Measurements from ENCODE around the gene VDAC1.

DNA sequence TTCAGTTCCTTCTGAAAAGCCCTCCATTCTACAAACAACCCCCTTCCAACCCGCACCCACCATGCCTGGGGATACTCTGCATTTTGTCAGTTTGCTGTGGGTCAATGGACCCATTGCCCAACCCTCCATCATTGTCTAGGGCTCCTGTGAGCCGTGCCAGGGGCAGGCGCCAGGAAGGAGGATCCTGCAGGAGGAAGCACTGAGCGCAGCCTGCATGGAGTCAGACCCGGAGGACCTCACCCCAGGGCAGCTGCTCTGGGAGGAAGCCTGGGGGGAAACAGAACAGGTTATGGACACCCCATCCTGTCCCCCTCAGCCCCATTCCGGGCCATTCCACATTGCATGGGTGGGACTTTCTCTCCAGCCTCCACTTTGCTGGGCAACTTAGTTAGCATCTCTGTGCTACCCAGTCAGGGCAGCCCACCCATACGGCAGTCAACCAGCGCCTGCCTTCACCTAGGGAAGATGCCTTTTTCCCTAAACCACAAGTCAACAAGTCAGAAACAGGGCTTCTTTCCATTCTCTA, 48.6 kb upstream of the VDAC1 start:
- TF ChIP-seq, protein P1, sequence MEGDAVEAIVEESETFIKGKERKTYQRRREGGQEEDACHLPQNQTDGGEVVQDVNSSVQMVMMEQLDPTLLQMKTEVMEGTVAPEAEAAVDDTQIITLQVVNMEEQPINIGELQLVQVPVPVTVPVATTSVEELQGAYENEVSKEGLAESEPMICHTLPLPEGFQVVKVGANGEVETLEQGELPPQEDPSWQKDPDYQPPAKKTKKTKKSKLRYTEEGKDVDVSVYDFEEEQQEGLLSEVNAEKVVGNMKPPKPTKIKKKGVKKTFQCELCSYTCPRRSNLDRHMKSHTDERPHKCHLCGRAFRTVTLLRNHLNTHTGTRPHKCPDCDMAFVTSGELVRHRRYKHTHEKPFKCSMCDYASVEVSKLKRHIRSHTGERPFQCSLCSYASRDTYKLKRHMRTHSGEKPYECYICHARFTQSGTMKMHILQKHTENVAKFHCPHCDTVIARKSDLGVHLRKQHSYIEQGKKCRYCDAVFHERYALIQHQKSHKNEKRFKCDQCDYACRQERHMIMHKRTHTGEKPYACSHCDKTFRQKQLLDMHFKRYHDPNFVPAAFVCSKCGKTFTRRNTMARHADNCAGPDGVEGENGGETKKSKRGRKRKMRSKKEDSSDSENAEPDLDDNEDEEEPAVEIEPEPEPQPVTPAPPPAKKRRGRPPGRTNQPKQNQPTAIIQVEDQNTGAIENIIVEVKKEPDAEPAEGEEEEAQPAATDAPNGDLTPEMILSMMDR (conservative IDR thresholded peaks at IDR 0.05 in 1 of 2, IDR thresholded peaks at IDR 0.05 in 1 of 2; ENCODE audit: low read depth in 1 of 2, low read length in 2 of 2) = no peak
- TF ChIP-seq EZH2 (IDR thresholded peaks at IDR 0.05; ENCODE audit: low read length, missing control alignments) = no peak

All from fibroblast of lung (primary cell).